ENCODE data around the gene UBE2S.
"Not testable (repeated sequence)": the region's sequence is repeated elsewhere in the genome, so short reads cannot be mapped to it uniquely, and the experiment has no call there.

DNA sequence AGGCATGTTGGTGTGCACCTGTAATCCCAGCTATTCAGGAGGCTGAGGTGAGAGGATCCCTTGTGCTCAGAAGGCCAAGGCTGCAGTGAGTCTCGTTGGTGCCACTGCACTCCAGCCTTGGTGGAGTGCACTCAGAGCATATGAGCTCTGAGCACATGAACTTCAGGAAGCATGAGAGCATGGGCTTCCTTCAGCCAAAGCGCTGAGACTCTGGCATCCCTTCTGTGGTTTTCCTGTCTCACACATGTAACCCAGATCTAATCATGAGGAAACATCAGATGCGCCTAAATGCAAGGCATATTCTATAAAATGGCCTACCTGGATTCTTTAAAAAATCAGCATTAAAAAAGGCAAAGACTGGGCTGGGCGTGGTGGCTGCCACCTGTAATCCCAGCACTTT is 13.7 kb upstream of the UBE2S start:
- TF ChIP-seq POLR2AphosphoS5 (IDR thresholded peaks at IDR 0.05; ENCODE audit: low read depth, low read length); TAF1 (IDR thresholded peaks at IDR 0.05; ENCODE audit: borderline replicate concordance, low read depth, low read length); POLR2A (IDR thresholded peaks at IDR 0.05; ENCODE audit: low read depth, low read length): not testable (repeated sequence)
